AG09309 (cell line): Measurements from ENCODE around the gene AGAP1.

Source experiments
- DNase-seq: peaks from one replicate; pipeline ENCODE4 v3.0.0-alpha.2; 2010; ENCODE audit warnings: low read depth
- H3K4me3 ChIP-seq: 2 replicates; pipeline ENCODE4 v1.5.1; 2011; ENCODE audit warnings: mild to moderate bottlenecking, low read depth, low read length, moderate library complexity; ENCODE audit not compliant: control insufficient read depth
- TF ChIP-seq, protein P1 (sequence below): IDR thresholded peaks from 2 replicates; pipeline ENCODE4 v1.5.1; 2011; ENCODE audit warnings: mild to moderate bottlenecking, low read depth, low read length, inconsistent platforms; ENCODE audit not compliant: insufficient read depth, control insufficient read depth; ENCODE audit errors: missing control alignments

AGAP1 gene

GRCh38 chr2:236165842-236166795 is 672.3 kb downstream of the AGAP1 start:
- TF ChIP-seq, protein P1, sequence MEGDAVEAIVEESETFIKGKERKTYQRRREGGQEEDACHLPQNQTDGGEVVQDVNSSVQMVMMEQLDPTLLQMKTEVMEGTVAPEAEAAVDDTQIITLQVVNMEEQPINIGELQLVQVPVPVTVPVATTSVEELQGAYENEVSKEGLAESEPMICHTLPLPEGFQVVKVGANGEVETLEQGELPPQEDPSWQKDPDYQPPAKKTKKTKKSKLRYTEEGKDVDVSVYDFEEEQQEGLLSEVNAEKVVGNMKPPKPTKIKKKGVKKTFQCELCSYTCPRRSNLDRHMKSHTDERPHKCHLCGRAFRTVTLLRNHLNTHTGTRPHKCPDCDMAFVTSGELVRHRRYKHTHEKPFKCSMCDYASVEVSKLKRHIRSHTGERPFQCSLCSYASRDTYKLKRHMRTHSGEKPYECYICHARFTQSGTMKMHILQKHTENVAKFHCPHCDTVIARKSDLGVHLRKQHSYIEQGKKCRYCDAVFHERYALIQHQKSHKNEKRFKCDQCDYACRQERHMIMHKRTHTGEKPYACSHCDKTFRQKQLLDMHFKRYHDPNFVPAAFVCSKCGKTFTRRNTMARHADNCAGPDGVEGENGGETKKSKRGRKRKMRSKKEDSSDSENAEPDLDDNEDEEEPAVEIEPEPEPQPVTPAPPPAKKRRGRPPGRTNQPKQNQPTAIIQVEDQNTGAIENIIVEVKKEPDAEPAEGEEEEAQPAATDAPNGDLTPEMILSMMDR = no peak
- DNase-seq = no peak
- H3K4me3 ChIP-seq = peak overlapping the region; percentile 15

DNA sequence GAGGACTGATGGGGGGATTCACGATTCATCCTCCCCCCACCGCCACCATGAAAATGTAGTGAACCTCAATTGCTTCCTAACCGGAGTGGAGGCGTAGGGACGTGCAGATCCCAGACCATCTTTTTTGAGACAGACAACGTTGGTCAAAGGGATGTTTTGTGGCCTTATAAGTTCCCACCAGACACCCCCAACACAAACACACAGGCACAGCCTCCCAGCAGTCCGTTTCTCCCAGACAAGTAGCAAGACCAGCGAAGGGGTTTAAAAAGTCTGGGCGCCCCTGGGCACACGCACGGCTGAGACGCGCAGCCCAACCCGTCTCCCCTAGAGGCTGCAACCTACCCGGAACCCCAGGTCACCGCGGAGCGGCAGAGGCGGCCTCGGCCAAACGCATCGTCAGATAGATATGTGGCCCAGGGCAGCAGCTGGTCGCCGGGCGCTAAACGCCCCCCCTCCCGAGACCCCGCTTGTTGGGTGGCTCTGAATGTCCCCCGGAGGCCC is 673.0 kb downstream of the AGAP1 start:
- no peak for DNase-seq
- no peak overlapping the region for H3K4me3 ChIP-seq
- TF ChIP-seq, protein P1 = no peak

GRCh38 chr2:236167297-236168109 is 673.7 kb downstream of the AGAP1 start:
- TF ChIP-seq, protein P1 = peak; percentile 12
- no peak for DNase-seq
- H3K4me3 ChIP-seq = peak overlapping the region; percentile 2; the same call in 1 of the 2 replicates

DNA sequence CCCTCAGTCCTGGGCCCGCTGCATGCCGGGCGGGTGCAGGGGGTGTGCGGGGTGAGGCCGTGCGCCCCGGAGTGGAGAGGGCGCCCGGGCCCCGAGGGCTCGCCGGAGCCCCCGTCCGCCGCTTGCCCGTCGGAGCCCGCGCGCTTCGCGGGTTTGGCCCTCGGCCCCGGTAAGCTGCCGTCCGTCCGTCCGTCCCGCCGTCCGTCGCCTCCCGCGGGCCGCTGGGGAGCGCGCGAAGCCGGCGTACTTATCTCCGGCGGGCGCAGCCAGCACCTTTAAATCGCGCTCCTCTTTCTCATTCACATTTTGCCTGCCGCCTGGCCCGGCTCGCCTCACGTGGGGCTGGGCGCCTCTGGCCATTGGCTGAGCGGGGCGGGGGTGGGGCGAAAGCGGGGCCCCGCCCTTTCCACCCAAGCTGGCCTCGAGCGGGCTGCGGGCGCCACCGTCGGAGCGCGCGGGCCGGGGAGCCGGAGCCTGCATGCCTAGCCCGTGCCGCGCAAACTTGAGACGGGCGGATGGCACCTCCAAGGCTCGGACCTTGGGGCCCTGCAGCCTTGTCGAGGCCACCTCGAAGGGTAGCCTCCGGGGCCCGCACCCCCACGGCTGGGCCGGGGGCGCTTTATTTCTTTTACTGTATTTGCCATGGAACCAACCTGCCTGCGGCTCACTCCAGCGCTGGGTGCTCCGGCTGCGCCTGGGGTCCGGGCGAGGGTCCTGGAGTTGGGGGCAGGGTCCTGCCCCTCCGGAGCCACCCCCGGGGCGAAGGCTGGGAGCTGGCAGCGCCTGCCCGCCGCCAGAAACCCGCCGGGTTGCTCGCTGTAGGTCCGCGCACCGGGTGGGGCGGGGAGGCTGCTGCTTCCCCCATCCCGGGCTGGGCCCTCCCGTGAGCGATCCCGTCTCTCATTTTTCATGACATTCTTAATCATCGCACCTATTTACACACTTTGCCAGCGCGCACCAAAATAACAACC is 674.6 kb downstream of the AGAP1 start, which contains the start of gene GBX2:
Gene GBX2, minus strand, starts transcription at position 277 of the 971 bp plus-strand sequence. CDS start 415 bp downstream, outside the sequence.
- peak within 1 kb of the TSS; percentile 2; the same call in 1 of the 2 replicates for H3K4me3 ChIP-seq
- TF ChIP-seq, protein P1 = no peak
- DNase-seq = no peak

GRCh38 chr2:236169151-236169721 is 675.4 kb downstream of the AGAP1 start:
- H3K4me3 ChIP-seq = no peak overlapping the region
- no peak for DNase-seq
- TF ChIP-seq, protein P1 = no peak
